Fibroblast of gingiva (primary cell): Measurements from ENCODE around the gene CC2D2B.
A peak's percentile ranks its signal among the peaks of the same experiment; 100 is the strongest.
"Not testable (repeated sequence)": the region's sequence is repeated elsewhere in the genome, so short reads cannot be mapped to it uniquely, and the experiment has no call there.

ENCODE experiments used
- DNase-seq: peaks from one replicate; pipeline ENCODE4 v3.0.0-alpha.2; 2011; ENCODE audit warnings: low read depth

The CC2D2B gene

GRCh38 chr10:95908450-95908849 lies 675 bp downstream of the CC2D2B start:
- DNase-seq: no peak

GRCh38 chr10:95909561-95909960 lies 1.8 kb downstream of the CC2D2B start:
- no peak for DNase-seq

GRCh38 chr10:95916039-95916438 lies 8.3 kb downstream of the CC2D2B start:
- not testable (repeated sequence) for DNase-seq

GRCh38 chr10:95920798-95921426 lies 13.1 kb downstream of the CC2D2B start:
- DNase-seq: no peak

DNA sequence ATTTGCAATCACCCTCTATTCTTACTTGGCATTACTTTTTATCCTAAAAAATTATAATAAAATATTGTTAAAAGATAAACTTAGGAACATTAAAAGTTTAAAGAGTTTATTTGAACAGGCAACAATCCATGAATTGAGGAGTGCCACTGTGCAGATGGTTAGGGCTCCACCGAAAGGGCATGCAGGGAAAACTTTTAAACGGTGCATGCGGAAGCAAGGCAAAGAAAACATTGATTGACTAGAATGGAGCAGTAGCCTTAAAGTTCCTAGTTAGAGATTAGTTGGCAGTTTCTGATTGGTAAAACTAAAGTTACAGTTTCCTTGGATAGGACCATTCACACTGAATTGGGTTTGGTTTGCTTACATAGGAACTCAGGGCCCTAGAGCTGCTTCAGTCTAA lies 17.3 kb downstream of the CC2D2B start:
- DNase-seq: no peak

GRCh38 chr10:95935429-95935828 lies 27.7 kb downstream of the CC2D2B start:
- no peak for DNase-seq

- no peak for DNase-seq
Measured at GRCh38 chr10:95941115-95941514, 33.3 kb downstream of the CC2D2B start.

DNA sequence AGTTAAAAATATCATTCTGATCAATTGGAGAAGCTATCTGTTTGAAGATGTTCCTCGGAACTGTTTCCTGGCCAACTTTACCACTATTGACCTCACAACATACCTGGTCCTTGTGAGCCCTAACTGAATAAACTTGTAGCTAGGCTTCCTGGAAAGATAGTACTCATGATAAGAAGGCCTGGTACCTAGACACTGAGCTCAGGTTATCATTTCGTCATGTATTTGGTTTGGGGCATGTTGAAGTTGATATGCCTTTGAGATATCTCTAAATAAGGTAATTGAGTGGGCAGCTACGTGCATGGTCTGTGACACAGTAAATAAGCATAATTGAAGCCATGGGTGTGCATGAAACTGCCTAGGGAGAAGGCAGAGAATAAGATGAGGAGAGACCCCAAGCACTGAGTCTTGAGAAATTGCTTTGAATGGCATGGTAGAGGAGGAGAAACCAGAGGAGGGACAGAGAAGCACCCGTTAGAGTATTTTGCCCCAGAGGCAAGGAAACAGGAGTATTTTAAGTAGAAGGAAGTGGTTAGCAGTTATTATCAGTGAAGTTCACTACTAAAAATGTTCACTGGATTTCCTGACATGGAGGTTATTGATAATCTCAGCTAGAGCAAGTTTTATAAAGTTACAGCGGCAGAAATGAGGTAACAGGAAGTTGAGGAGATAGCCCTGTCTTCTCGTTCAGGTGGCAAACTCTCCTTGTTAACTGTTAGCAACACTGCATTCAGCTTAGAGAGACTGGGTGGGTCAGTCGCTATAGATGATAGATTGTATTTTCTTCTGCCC lies 55.6 kb downstream of the CC2D2B start:
- no peak for DNase-seq

DNA sequence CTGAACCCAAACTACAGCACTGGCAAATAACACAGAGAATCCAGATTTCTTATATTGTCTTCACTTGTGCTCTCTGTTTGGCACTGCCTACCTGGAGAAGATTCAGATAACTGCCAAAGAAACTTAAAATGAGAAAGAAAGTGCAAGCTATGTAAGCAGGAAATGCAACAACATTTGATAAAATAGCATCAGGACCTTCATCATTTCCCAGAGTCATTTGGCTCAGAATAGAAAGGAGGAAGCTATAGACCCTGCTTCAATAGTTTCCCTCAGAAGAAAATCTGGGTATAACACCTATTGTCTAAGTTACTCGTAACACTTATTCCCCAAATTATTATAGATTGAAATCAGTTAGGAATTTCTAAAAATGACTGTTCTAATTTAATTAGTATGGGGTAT lies 56.2 kb downstream of the CC2D2B start:
- no peak for DNase-seq

GRCh38 chr10:95964756-95965155 lies 57.0 kb downstream of the CC2D2B start:
- DNase-seq: no peak

DNA sequence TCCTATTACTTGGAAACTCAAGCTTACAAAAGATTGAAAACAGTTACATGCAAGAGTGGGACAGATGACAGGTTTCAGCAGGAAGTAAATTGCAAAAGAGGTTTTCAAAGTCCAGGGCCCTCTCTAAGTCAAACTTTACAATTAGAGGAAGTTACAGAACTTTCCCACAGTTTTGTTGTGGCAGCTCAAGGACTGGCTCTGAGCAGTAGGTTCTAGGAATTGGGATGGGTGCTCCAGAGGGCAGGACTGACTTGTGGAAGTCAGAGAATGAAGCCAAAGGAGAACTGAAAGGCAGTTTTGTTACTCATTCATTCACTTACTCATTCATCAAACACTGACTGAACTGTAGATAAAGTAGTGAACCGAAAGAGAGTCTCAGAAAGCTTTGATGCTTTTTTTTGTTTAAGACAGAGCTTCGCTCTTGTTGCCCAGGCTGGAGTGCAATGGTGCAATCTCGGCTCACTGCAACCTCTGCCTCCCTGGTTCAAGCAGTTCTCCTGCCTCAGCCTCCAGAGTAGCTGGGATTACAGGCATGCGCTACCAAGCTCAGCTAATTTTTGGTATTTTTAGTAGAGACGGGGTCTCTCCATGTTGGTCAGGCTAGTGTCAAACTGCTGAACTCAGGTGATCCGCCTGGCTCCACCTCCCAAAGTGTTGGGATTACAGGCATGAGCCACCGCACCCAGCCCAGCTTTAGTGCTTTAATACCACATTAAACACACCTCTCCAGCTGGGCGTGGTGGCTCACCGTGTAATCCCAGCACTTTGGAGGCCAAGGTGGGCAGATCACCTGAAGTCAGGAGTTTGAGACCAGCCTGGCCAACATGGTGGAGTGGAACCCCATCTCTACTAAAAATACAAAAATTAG lies 68.8 kb downstream of the CC2D2B start:
- no peak for DNase-seq

DNA sequence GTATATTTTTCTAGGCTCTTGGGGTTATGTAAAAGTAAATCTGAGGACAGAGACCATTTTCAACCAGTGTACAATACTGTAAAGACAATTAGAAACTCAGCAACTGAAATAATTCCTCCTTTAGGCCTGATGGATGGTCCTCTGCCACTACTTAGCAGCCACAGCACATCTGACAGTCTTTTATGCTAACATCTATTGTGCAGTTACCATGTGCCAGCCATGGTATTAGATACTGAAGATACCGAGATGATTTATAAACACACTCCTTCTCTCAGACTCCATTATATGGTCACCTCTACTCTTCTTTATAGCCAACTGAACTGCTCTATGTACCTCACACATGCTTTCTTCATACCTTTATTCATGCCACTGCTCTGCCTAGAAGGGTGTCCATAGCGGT lies 74.4 kb downstream of the CC2D2B start:
- DNase-seq: no peak

DNA sequence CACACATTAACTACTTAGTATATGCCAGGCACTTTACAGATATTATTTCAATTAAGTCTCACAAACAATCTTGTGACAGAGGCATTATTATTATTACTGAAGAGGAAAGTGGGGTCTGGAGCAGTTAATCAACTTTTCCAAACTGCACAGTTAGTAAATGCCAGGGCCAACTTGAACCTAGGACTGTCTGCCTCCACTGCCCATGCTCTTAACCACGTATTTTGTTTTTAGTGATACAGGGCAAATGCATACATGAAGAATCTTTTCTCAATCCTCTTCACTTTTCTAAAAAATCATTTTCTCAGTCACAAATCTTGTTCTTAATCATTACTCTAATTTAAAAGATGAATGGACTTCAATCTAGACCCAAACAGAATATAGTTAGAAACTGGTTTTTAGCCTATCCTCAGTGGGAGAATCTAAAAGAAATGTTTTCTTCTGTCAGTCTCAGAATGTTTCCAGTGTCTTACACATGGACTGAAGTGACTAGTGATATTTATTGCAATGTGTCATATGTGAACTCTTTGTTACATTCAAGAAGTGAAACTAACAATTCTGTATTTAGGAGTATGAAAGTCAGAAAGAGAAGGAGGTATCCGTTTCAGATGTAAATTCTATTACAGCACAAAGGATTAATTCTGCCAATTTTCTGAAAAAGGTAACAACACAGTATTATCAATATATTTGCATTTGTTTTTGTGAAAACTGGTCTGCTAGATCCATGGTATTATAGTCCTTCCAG lies 80.1 kb downstream of the CC2D2B start:
- DNase-seq: no peak

GRCh38 chr10:95988702-95989101 lies 80.9 kb downstream of the CC2D2B start:
- no peak for DNase-seq

GRCh38 chr10:95994376-95994775 lies 86.6 kb downstream of the CC2D2B start:
- DNase-seq: not testable (repeated sequence)

DNA sequence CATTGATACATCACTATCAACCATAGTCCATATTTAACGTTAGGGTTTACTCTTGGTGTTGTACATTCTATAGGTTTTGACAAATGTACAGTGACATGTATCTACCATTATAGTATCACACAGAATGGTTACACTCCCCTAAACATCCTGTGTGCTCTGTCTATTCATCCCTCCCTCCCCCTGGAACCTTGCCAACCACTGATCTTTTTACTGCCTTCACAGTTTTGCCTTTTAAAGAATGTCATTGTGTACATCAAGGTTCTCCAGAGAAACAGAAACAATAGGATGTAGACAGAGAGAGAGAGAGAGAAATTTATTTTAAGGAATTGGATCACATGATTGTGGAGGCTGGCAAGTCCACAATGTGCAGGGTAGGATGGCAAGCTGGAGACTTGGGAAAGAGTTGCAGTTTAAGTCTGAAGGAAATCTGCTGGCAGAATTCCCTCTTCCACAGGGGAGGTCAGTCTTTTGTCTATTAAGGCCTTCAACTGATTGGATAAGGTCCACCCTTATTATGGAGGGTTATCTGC lies 90.5 kb downstream of the CC2D2B start:
- no peak for DNase-seq

DNA sequence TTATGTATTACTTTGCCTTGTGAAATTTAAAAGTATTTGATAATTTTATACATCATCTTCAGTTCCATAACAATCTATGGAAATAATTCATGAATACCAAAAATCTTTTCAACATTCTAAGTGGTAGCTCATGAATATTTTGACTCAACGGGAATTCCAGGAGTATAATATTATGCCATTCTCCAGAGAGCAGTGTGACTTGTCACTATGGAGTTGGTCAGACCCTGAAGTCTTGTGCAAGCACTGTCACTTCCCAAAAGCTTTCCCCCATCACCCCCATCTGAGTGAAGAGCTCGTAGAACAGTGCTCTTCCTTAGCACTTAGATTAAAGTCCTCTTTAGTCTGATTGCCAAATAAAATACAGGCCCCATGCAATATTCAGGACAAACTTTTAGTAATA lies 106.2 kb downstream of the CC2D2B start:
- no peak for DNase-seq

DNA sequence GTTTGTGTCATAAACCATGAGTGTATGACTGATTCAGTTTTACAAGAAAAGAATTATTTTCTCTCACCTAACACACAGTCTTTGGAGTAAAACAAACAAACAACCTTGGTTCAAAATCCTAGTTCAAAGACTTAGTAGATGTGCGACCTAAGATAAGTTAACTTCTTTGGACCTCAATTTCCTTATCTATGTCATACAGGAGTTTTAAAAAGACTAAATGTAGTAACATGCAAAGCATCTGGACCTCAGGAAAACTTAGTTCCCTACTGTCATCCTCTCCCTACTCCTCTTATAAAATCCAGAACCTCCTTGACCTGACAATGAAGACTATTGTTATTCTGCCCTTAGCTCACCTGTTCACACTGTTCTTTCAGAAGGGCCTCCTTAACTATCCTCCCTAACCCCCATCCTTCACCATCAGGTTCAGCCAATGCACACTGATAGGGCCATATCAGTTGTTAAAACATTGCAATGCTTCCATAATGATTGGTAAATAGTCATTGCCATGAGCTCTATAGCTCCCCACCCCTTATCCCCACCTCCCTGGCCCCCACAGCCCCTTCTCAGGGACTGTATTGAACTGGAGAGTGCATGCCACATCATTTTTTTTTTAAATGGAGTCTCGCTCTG lies 106.8 kb downstream of the CC2D2B start:
- no peak for DNase-seq

DNA sequence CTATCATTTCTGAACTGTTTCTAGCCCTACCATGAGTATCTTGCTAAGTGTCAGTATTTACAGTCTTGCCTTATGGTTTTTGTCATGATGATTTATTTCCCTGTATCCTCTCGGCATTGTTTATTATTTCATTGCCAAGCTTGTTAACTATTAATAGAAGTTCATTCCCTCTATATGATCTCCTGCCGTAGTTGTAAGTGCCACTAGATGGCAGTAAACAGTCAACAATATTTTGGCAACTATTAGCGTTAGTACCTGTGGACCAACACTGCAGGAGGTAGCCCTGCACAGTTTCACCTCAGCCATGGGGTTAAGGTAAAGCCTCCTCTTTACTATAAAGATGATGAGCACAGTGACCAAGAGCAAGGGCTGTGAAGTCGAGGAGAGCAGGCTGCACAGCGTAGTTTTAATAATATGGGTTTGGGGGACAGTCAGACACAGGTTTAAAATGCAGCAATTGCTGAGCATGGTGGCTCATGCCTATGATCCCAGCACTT lies 109.5 kb downstream of the CC2D2B start:
- peak; percentile 41 for DNase-seq

- DNase-seq: no peak
Measured at GRCh38 chr10:96021332-96021731, 113.6 kb downstream of the CC2D2B start.

DNA sequence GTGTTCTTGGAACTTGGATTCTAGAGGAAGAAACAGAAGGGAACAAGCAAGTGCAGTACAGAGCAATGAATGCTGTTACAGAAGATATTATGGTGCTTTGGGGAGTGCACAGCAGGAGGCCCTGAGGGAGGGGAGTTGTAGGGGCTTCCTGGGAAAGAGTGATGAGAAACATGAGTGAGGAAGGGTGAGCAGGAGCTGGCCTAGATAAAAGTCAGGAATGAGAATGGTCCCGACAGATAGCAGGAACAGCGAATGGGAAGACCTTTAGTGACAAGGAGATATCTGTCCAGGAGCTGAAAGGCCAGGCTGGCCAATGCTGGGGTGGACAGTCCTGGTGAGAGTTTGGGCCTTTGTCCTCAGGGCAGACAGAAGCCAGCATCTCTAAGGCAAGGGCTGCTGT lies 115.0 kb downstream of the CC2D2B start:
- no peak for DNase-seq
